Upper lobe of left lung (tissue), 4 donors: ENCODE results near the gene TOGARAM2.

Source experiments
- CTCF ChIP-seq, 6 experiments: fragments of 450-650 bp in 4 of 6; fragments of 200-600 bp in 2 of 6; sonication (generic) in 2 of 6; IDR thresholded peaks; one replicate each; pipeline ENCODE4 v1.5.1; 2016 to 2019; ENCODE audit warnings: antibody characterized with exemption in 6 of 6
- EP300 ChIP-seq, 4 donors: sonication (generic); formaldehyde crosslinking; IDR thresholded peaks; one replicate each; pipeline ENCODE4 v1.5.1; 2017; ENCODE audit warnings: antibody characterized with exemption in 4 of 4, control low read depth in 2 of 4
- POLR2A ChIP-seq, 4 donors: fragments of 450-650 bp; IDR thresholded peaks; one replicate each; pipeline ENCODE4 v1.5.1; 2016 to 2017; ENCODE audit warnings: antibody characterized with exemption in 4 of 4, mild to moderate bottlenecking in 2 of 4

DNA sequence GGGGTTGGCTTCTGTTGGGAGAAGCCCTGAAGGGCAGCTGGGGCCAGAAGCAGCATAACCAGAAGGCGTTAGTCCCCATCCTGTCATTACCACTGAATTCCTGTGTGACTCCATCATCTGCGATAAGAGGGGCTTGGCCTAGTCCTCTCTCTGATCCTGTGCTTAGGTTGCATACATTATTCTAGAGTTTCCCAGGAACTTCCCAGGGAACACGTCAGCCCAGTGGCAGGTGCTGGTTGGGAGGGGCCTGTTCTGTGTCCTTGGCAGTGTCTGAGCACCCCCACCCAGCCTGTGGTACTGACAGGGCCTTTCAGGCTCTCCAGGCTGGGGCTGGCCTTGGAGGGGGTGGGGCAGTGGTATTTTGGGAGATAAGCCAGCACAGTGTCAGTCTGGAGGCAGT is 4.5 kb upstream of the TOGARAM2 start:
- TF ChIP-seq POLR2A (IDR thresholded peaks at IDR 0.05) (no peak), CTCF (IDR thresholded peaks at IDR 0.05) (no peak), EP300 (IDR thresholded peaks at IDR 0.05) (no peak)
